Activated CD8-positive, alpha-beta T cell treated with anti-CD3 and anti-CD28 coated beads for 36 hours (primary cell): ENCODE measurements around the gene MARCOL. TPM values are rescaled to one million over a fixed set of nuclear protein-coding genes. Genes with fewer than 3 reads are reported as not detected.
"Not testable (repeated sequence)": the region's sequence is repeated elsewhere in the genome, so short reads cannot be mapped to it uniquely, and the experiment has no call there.

Source experiments
- ATAC-seq: fragments of 200-7000 bp; cut with Tn5 transposase; one replicate; pipeline ENCODE4 v1.10.0; 2021; ENCODE audit warnings: mild to moderate bottlenecking, moderate library complexity
- CTCF ChIA-PET: fragments of 350-600 bp; sonication (Branson Sonifier 250); formaldehyde crosslinking; loops from one replicate; lab custom pipeline; 2021; ENCODE audit warnings: antibody characterized with exemption; lab: Charles Lee
- POLR2A ChIA-PET: fragments of 350-600 bp; sonication (Branson Sonifier 250); formaldehyde crosslinking; loops from one replicate; lab custom pipeline; 2021; ENCODE audit warnings: antibody characterized with exemption; lab: Charles Lee
- DNase-seq: peaks from one replicate; pipeline ENCODE4 v3.0.0-alpha.2; 2020
- H3K27ac Mint-ChIP-seq: one replicate; pipeline ENCODE4 v1.8.0; 2021; ENCODE audit warnings: mild to moderate bottlenecking, mixed read lengths
- H3K27me3 Mint-ChIP-seq: one replicate; pipeline ENCODE4 v1.8.0; 2021; ENCODE audit warnings: mixed read lengths
- H3K36me3 Mint-ChIP-seq: one replicate; pipeline ENCODE4 v1.8.0; 2021; ENCODE audit warnings: low read depth, mixed read lengths
- H3K4me1 Mint-ChIP-seq: one replicate; pipeline ENCODE4 v1.8.0; 2021; ENCODE audit warnings: low read depth, mixed read lengths
- H3K4me3 Mint-ChIP-seq: one replicate; pipeline ENCODE4 v1.8.0; 2021; ENCODE audit warnings: mild to moderate bottlenecking, moderate library complexity, mixed read lengths
- H3K9me3 Mint-ChIP-seq: one replicate; pipeline ENCODE4 v1.8.0; 2021; ENCODE audit warnings: mixed read lengths
- CTCF ChIP-seq: fragments of 200-600 bp; IDR thresholded peaks from one replicate; pipeline ENCODE4 v1.8.0; 2022; ENCODE audit warnings: antibody characterized with exemption, mild to moderate bottlenecking
- intact Hi-C: fragments of 100-400 bp; cut with micrococcal nuclease; formaldehyde crosslinking; loops from one replicate; pipeline ENCODE4 v1.10.0; 2022
- total RNA-seq, 2 experiments: library from RNA; stranded (reverse); gene quantifications; one replicate each; pipeline ENCODE4 v1.2.3, GENCODE V29; 2021

The MARCOL gene
- total RNA-seq, 2 experiments from 2014 or later, result not detected

GRCh38 chr5:148259288-148259687 lies 21.0 kb downstream of the MARCOL start:
- Mint-ChIP-seq H3K9me3 (peaks cover 21% of the 10 kb centered on the region), H3K27me3 (peaks cover 1% of the 10 kb centered on the region), H3K36me3 (peaks cover 2% of the 10 kb centered on the region), H3K4me3 (no peak overlapping the region), H3K4me1 (no peaks in the 10 kb centered on the region), H3K27ac (no peak overlapping the region)
- no peak for TF ChIP-seq CTCF
- ATAC-seq (no peak), DNase-seq (no peak)
- ChIA-PET CTCF (no interaction called here), POLR2A (no interaction called here)
- intact Hi-C loops, result no loop called here

- no peak for TF ChIP-seq CTCF
- Mint-ChIP-seq H3K4me1 (no peaks in the 10 kb centered on the region), H3K4me3 (no peak overlapping the region), H3K9me3 (peaks cover 19% of the 10 kb centered on the region), H3K27me3 (peaks cover 1% of the 10 kb centered on the region), H3K36me3 (peaks cover 2% of the 10 kb centered on the region), H3K27ac (no peak overlapping the region)
- ChIA-PET POLR2A (no interaction called here), CTCF (no interaction called here)
- intact Hi-C loops, result no loop called here
- DNase-seq, result no peak
- ATAC-seq, result no peak
Measured at GRCh38 chr5:148261221-148261620, 22.9 kb downstream of the MARCOL start.

GRCh38 chr5:148267962-148268361 lies 29.6 kb downstream of the MARCOL start:
- ATAC-seq (no peak), DNase-seq (no peak)
- no peaks in the 10 kb centered on the region for H3K9me3 Mint-ChIP-seq
- no peaks in the 10 kb centered on the region for H3K27me3 Mint-ChIP-seq
- ChIA-PET POLR2A (no interaction called here), CTCF (no interaction called here)
- intact Hi-C loops, result no loop called here
- H3K4me3 Mint-ChIP-seq, result no peak overlapping the region
- no peaks in the 10 kb centered on the region for H3K36me3 Mint-ChIP-seq
- no peak overlapping the region for H3K27ac Mint-ChIP-seq
- TF ChIP-seq CTCF, result no peak
- H3K4me1 Mint-ChIP-seq, result no peaks in the 10 kb centered on the region

- H3K27me3 Mint-ChIP-seq, result no peaks in the 10 kb centered on the region
- intact Hi-C loops, result no loop called here
- no peak within 1 kb of the TSS for H3K4me3 Mint-ChIP-seq
Measured at GRCh38 chr5:148268566-148268965, 30.2 kb downstream of the MARCOL start, which contains the start of gene SPINK13. Gene SPINK13 (plus strand): TSS chr5:148268794. CDS start chr5:148270073, 1,279 bp downstream.

GRCh38 chr5:148275129-148275528 lies 36.8 kb downstream of the MARCOL start:
- ATAC-seq, H3K27me3 Mint-ChIP-seq, H3K4me3 Mint-ChIP-seq, H3K36me3 Mint-ChIP-seq, H3K4me1 Mint-ChIP-seq, CTCF ChIA-PET, DNase-seq, H3K27ac Mint-ChIP-seq, intact Hi-C loops: not testable (repeated sequence)
- H3K9me3 Mint-ChIP-seq, result peaks cover 22% of the 10 kb centered on the region
- POLR2A ChIA-PET, result interaction anchor here (0.6 kb wide), 1 partner anchor 279 kb away, joined by 3 read pairs; no protein-coding TSS in a partner anchor

More at GRCh38 chr5:148268566-148268965, 30.2 kb downstream of the MARCOL start, which contains the start of gene SPINK13:
- ATAC-seq (no peak), DNase-seq (no peak)
- ChIA-PET CTCF (no interaction called here), POLR2A (no interaction called here)
- no peak for TF ChIP-seq CTCF
- Mint-ChIP-seq H3K4me1 (no peaks in the 10 kb centered on the region), H3K27ac (no peak within 1 kb of the TSS), H3K36me3 (no peaks in the 10 kb centered on the region), H3K9me3 (no peaks in the 10 kb centered on the region)

GRCh38 chr5:148280893-148281292 lies 42.6 kb downstream of the MARCOL start:
- CTCF ChIA-PET, ATAC-seq, H3K27me3 Mint-ChIP-seq, POLR2A ChIA-PET, intact Hi-C loops, H3K27ac Mint-ChIP-seq, H3K36me3 Mint-ChIP-seq, H3K4me3 Mint-ChIP-seq, H3K4me1 Mint-ChIP-seq: not testable (repeated sequence)
- H3K9me3 Mint-ChIP-seq, result peaks cover 22% of the 10 kb centered on the region
- DNase-seq, result peak; percentile 38

- H3K27ac Mint-ChIP-seq, ATAC-seq, intact Hi-C loops, POLR2A ChIA-PET, H3K4me1 Mint-ChIP-seq, H3K4me3 Mint-ChIP-seq, H3K27me3 Mint-ChIP-seq, CTCF ChIA-PET, DNase-seq, H3K36me3 Mint-ChIP-seq: not testable (repeated sequence)
- peaks cover 20% of the 10 kb centered on the region for H3K9me3 Mint-ChIP-seq
Measured at GRCh38 chr5:148281336-148281735, 43.0 kb downstream of the MARCOL start.
